ENCODE measurements around the gene ARHGAP10.

The ARHGAP10 gene

GRCh38 chr4:147941373-147941772, 209.5 kb downstream of the ARHGAP10 start:
- Histone ChIP-seq H3K4ac (ENCODE audit: low read depth in 1 of 2, low read length in 2 of 2) (no peak overlapping the region), H2BK120ac (ENCODE audit: low read depth, low read length) (no peak overlapping the region), H2AK5ac (ENCODE audit: low read length, severe bottlenecking) (no peak overlapping the region), H2BK5ac (ENCODE audit: low read depth, low read length, poor library complexity, severe bottlenecking) (no peak overlapping the region), H2BK12ac (ENCODE audit: low read length in 2 of 2) (no peak overlapping the region), H3K9me3 (ENCODE audit: control insufficient read depth, low read length) (no peaks in the 10 kb centered on the region), H3K27ac (ENCODE audit: low read length, poor library complexity, severe bottlenecking) (no peak overlapping the region), H3K14ac (ENCODE audit: low read length in 2 of 2) (no peak overlapping the region), H3K18ac (ENCODE audit: low read depth in 1 of 2, low read length in 2 of 2) (no peak overlapping the region), H4K91ac (ENCODE audit: low read length) (no peak overlapping the region), H3K79me1 (replicated peaks; ENCODE audit: low read length, poor library complexity, severe bottlenecking) (peaks cover 9% of the 10 kb centered on the region), H3K4me1 (ENCODE audit: control insufficient read depth, insufficient read depth, low read depth, low read length) (peaks cover 2% of the 10 kb centered on the region), H2BK15ac (ENCODE audit: low read depth, poor library complexity, severe bottlenecking) (no peak overlapping the region), H4K8ac (ENCODE audit: low read length) (no peak overlapping the region), H2AFZ (ENCODE audit: low read depth, low read length) (no peak overlapping the region), H3K4me3 (ENCODE audit: insufficient read depth in 1 of 2, low read depth in 1 of 2, low read length in 2 of 2) (no peak overlapping the region), H3K27me3 (ENCODE audit: control insufficient read depth in 1 of 2, insufficient read depth in 1 of 2, low read length in 2 of 2) (no peaks in the 10 kb centered on the region), H3K4me2 (ENCODE audit: low read length, poor library complexity, severe bottlenecking) (no peak overlapping the region), H3K9ac (ENCODE audit: low read length) (no peak overlapping the region), H3K23ac (ENCODE audit: low read length in 2 of 2) (no peak overlapping the region), H3K36me3 (ENCODE audit: control insufficient read depth in 1 of 2, insufficient read depth in 2 of 2, low read depth in 1 of 2, low read length in 2 of 2) (peaks cover 0 to 60% of the 10 kb centered on the region in 2 experiments)
- DNase-seq: no peak
- 100% methylated on average over 2 of the region's 2 CpGs for WGBS

- no peak overlapping the region for H3K27ac ChIP-seq (ENCODE audit: low read length, poor library complexity, severe bottlenecking)
- H3K4me1 ChIP-seq (ENCODE audit: control insufficient read depth, insufficient read depth, low read depth, low read length): peaks cover 2% of the 10 kb centered on the region
- H3K18ac ChIP-seq (ENCODE audit: low read depth in 1 of 2, low read length in 2 of 2): no peak overlapping the region
- no peak overlapping the region for H2BK15ac ChIP-seq (ENCODE audit: low read depth, poor library complexity, severe bottlenecking)
- no peak overlapping the region for H3K9ac ChIP-seq (ENCODE audit: low read length)
- no peak overlapping the region for H4K8ac ChIP-seq (ENCODE audit: low read length)
- no peaks in the 10 kb centered on the region for H3K9me3 ChIP-seq (ENCODE audit: control insufficient read depth, low read length)
- H3K23ac ChIP-seq (ENCODE audit: low read length in 2 of 2): no peak overlapping the region
- DNase-seq: no peak
- H2BK12ac ChIP-seq (ENCODE audit: low read length in 2 of 2): no peak overlapping the region
- H3K79me1 ChIP-seq (replicated peaks; ENCODE audit: low read length, poor library complexity, severe bottlenecking): peaks cover 5% of the 10 kb centered on the region
- H3K36me3 ChIP-seq (ENCODE audit: control insufficient read depth in 1 of 2, insufficient read depth in 2 of 2, low read depth in 1 of 2, low read length in 2 of 2): peaks cover 0 to 68% of the 10 kb centered on the region in 2 experiments
- no peak overlapping the region for H2BK120ac ChIP-seq (ENCODE audit: low read depth, low read length)
- H2AFZ ChIP-seq (ENCODE audit: low read depth, low read length): no peak overlapping the region
- no peak overlapping the region for H3K4ac ChIP-seq (ENCODE audit: low read depth in 1 of 2, low read length in 2 of 2)
- H3K4me3 ChIP-seq (ENCODE audit: insufficient read depth in 1 of 2, low read depth in 1 of 2, low read length in 2 of 2): no peak overlapping the region
- no peak overlapping the region for H2AK5ac ChIP-seq (ENCODE audit: low read length, severe bottlenecking)
- no peak overlapping the region for H3K14ac ChIP-seq (ENCODE audit: low read length in 2 of 2)
- 88% methylated on average over 4 of the region's 5 CpGs for WGBS
- H3K4me2 ChIP-seq (ENCODE audit: low read length, poor library complexity, severe bottlenecking): no peak overlapping the region
- no peaks in the 10 kb centered on the region for H3K27me3 ChIP-seq (ENCODE audit: control insufficient read depth in 1 of 2, insufficient read depth in 1 of 2, low read length in 2 of 2)
- H2BK5ac ChIP-seq (ENCODE audit: low read depth, low read length, poor library complexity, severe bottlenecking): no peak overlapping the region
- H4K91ac ChIP-seq (ENCODE audit: low read length): no peak overlapping the region
Measured at GRCh38 chr4:147942729-147943128, 210.8 kb downstream of the ARHGAP10 start.

GRCh38 chr4:147943159-147943638, 211.3 kb downstream of the ARHGAP10 start:
- Histone ChIP-seq H3K27ac (ENCODE audit: low read length, poor library complexity, severe bottlenecking) (no peak overlapping the region), H2BK5ac (ENCODE audit: low read depth, low read length, poor library complexity, severe bottlenecking) (no peak overlapping the region), H3K18ac (ENCODE audit: low read depth in 1 of 2, low read length in 2 of 2) (no peak overlapping the region), H2BK12ac (ENCODE audit: low read length in 2 of 2) (no peak overlapping the region), H3K4ac (ENCODE audit: low read depth in 1 of 2, low read length in 2 of 2) (no peak overlapping the region), H3K9ac (ENCODE audit: low read length) (no peak overlapping the region), H4K91ac (ENCODE audit: low read length) (no peak overlapping the region), H3K23ac (ENCODE audit: low read length in 2 of 2) (no peak overlapping the region), H3K27me3 (ENCODE audit: control insufficient read depth in 1 of 2, insufficient read depth in 1 of 2, low read length in 2 of 2) (no peaks in the 10 kb centered on the region), H3K4me2 (ENCODE audit: low read length, poor library complexity, severe bottlenecking) (no peak overlapping the region), H2BK120ac (ENCODE audit: low read depth, low read length) (no peak overlapping the region), H3K79me1 (replicated peaks; ENCODE audit: low read length, poor library complexity, severe bottlenecking) (peaks cover 5% of the 10 kb centered on the region), H4K8ac (ENCODE audit: low read length) (no peak overlapping the region), H2BK15ac (ENCODE audit: low read depth, poor library complexity, severe bottlenecking) (no peak overlapping the region), H3K14ac (ENCODE audit: low read length in 2 of 2) (no peak overlapping the region), H3K36me3 (ENCODE audit: control insufficient read depth in 1 of 2, insufficient read depth in 2 of 2, low read depth in 1 of 2, low read length in 2 of 2) (peaks cover 3 to 69% of the 10 kb centered on the region in 2 experiments), H2AK5ac (ENCODE audit: low read length, severe bottlenecking) (no peak overlapping the region), H3K9me3 (ENCODE audit: control insufficient read depth, low read length) (no peaks in the 10 kb centered on the region), H3K4me3 (ENCODE audit: insufficient read depth in 1 of 2, low read depth in 1 of 2, low read length in 2 of 2) (no peak overlapping the region), H2AFZ (ENCODE audit: low read depth, low read length) (no peak overlapping the region), H3K4me1 (ENCODE audit: control insufficient read depth, insufficient read depth, low read depth, low read length) (peaks cover 2% of the 10 kb centered on the region)
- WGBS: no CpG with 5 or more reads among the region's 3 CpGs
- no peak for DNase-seq

GRCh38 chr4:147944249-147944648, 212.4 kb downstream of the ARHGAP10 start:
- DNase-seq: no peak
- H4K8ac ChIP-seq (ENCODE audit: low read length): no peak overlapping the region
- H2BK15ac ChIP-seq (ENCODE audit: low read depth, poor library complexity, severe bottlenecking): no peak overlapping the region
- H2BK120ac ChIP-seq (ENCODE audit: low read depth, low read length): no peak overlapping the region
- no peak overlapping the region for H3K14ac ChIP-seq (ENCODE audit: low read length in 2 of 2)
- WGBS: 100% methylated on average over 1 of the region's 1 CpG
- no peak overlapping the region for H3K9ac ChIP-seq (ENCODE audit: low read length)
- H3K4me2 ChIP-seq (ENCODE audit: low read length, poor library complexity, severe bottlenecking): no peak overlapping the region
- H3K27ac ChIP-seq (ENCODE audit: low read length, poor library complexity, severe bottlenecking): no peak overlapping the region
- H3K23ac ChIP-seq (ENCODE audit: low read length in 2 of 2): no peak overlapping the region
- no peaks in the 10 kb centered on the region for H3K27me3 ChIP-seq (ENCODE audit: control insufficient read depth in 1 of 2, insufficient read depth in 1 of 2, low read length in 2 of 2)
- peaks cover 3 to 76% of the 10 kb centered on the region in 2 experiments for H3K36me3 ChIP-seq (ENCODE audit: control insufficient read depth in 1 of 2, insufficient read depth in 2 of 2, low read depth in 1 of 2, low read length in 2 of 2)
- no peak overlapping the region for H3K4ac ChIP-seq (ENCODE audit: low read depth in 1 of 2, low read length in 2 of 2)
- H3K18ac ChIP-seq (ENCODE audit: low read depth in 1 of 2, low read length in 2 of 2): no peak overlapping the region
- no peak overlapping the region for H2BK12ac ChIP-seq (ENCODE audit: low read length in 2 of 2)
- no peak overlapping the region for H4K91ac ChIP-seq (ENCODE audit: low read length)
- H3K4me1 ChIP-seq (ENCODE audit: control insufficient read depth, insufficient read depth, low read depth, low read length): peaks cover 2% of the 10 kb centered on the region
- H3K9me3 ChIP-seq (ENCODE audit: control insufficient read depth, low read length): no peaks in the 10 kb centered on the region
- H3K79me1 ChIP-seq (replicated peaks; ENCODE audit: low read length, poor library complexity, severe bottlenecking): peaks cover 5% of the 10 kb centered on the region
- no peak overlapping the region for H2AFZ ChIP-seq (ENCODE audit: low read depth, low read length)
- no peak overlapping the region for H2AK5ac ChIP-seq (ENCODE audit: low read length, severe bottlenecking)
- H2BK5ac ChIP-seq (ENCODE audit: low read depth, low read length, poor library complexity, severe bottlenecking): no peak overlapping the region
- no peak overlapping the region for H3K4me3 ChIP-seq (ENCODE audit: insufficient read depth in 1 of 2, low read depth in 1 of 2, low read length in 2 of 2)

All from mesenchymal stem cell (in vitro differentiated cells and primary cell).